H1 (cell line): Measurements from ENCODE around the gene SCYL1. TPM values are rescaled to one million over a fixed set of nuclear protein-coding genes. Genes with fewer than 3 reads are reported as not detected.

Experiments used
- CBX8 ChIP-seq: fragments of 300-800, 300-1000 bp; sonication (generic); IDR thresholded peaks from 2 replicates; pipeline ENCODE4 v1.7.1; 2016; ENCODE audit warnings: low read depth, low read length, borderline replicate concordance
- GABPA ChIP-seq: IDR thresholded peaks from 2 replicates; pipeline ENCODE4 v1.6.1; 2011; ENCODE audit warnings: mild to moderate bottlenecking, low read length, moderate library complexity, borderline replicate concordance; ENCODE audit not compliant: insufficient read depth
- HDAC6 ChIP-seq: IDR thresholded peaks from one replicate; pipeline ENCODE4 v1.7.1; 2012; ENCODE audit warnings: low read depth, mild to moderate bottlenecking, inconsistent platforms, low read length, moderate library complexity
- MAFK ChIP-seq: IDR thresholded peaks from 2 replicates; pipeline ENCODE4 v1.6.1; 2012; ENCODE audit warnings: low read depth, mild to moderate bottlenecking, improper control_type of control experiment, low read length
- RNF2 ChIP-seq: fragments of 200-900, 300-1000 bp; sonication (generic); IDR thresholded peaks from 2 replicates; pipeline ENCODE4 v1.7.1; 2016; ENCODE audit warnings: borderline replicate concordance, low read depth, mild to moderate bottlenecking, antibody characterized with exemption, low read length; ENCODE audit not compliant: poor library complexity, severe bottlenecking; ENCODE audit errors: missing control alignments
- SAP30 ChIP-seq: fragments of 300-600 bp; sonication (generic); IDR thresholded peaks from 2 replicates; pipeline ENCODE4 v1.7.1; 2012; ENCODE audit warnings: low read length, moderate library complexity, mild to moderate bottlenecking, inconsistent platforms; ENCODE audit not compliant: insufficient read depth, insufficient replicate concordance
- SIX5 ChIP-seq: IDR thresholded peaks from 2 replicates; pipeline ENCODE4 v1.6.1; 2011; ENCODE audit warnings: mild to moderate bottlenecking, low read depth, low read length
- SRF ChIP-seq: IDR thresholded peaks from 2 replicates; pipeline ENCODE4 v1.6.1; 2011; ENCODE audit warnings: mild to moderate bottlenecking, low read depth, low read length, moderate library complexity
- TCF12 ChIP-seq: IDR thresholded peaks from 2 replicates; pipeline ENCODE4 v1.6.1; 2011; ENCODE audit warnings: low read depth, mild to moderate bottlenecking, low read length
- polyA plus RNA-seq, 7 experiments: library from polyadenylated mRNA; depleted of rRNA in 3 of 7; stranded (reverse) in 5 of 7; unstranded in 2 of 7; fragments of >200 nt in 5 of 7; fragments of 200-250 nt in 2 of 7; gene quantifications; 1 replicate in 5 of 7; 2 replicates in 1 of 7; 4 replicates in 1 of 7; pipeline versions ENCODE4 v1.2.1 to v1.2.3, GENCODE V29; 2011 to 2013; ENCODE audit warnings: missing spikeins in 2 of 7, mixed read lengths in 2 of 7
- total RNA-seq: library from RNA; stranded (reverse); fragmentation: NEBNext Ultra II Directional; extraction: Animal tissue kit (Norgen Biotek cat#: 25700); gene quantifications from 2 replicates; pipeline ENCODE4 v1.2.1, GENCODE V29; 2021
- TF ChIP-seq, protein P1 (sequence below): fragments of 300-600 bp; sonication (generic); IDR thresholded peaks from 2 replicates; pipeline ENCODE4 v1.7.1; 2012; ENCODE audit warnings: low read length, moderate library complexity, mild to moderate bottlenecking, inconsistent platforms; ENCODE audit not compliant: insufficient replicate concordance

SCYL1 gene
- total and polyA plus RNA-seq, 2 of the 8 experiments (the other 6 are each of a cell fraction or from before 2014, with no cell fraction given), result 59.8 to 77.7 TPM

DNA sequence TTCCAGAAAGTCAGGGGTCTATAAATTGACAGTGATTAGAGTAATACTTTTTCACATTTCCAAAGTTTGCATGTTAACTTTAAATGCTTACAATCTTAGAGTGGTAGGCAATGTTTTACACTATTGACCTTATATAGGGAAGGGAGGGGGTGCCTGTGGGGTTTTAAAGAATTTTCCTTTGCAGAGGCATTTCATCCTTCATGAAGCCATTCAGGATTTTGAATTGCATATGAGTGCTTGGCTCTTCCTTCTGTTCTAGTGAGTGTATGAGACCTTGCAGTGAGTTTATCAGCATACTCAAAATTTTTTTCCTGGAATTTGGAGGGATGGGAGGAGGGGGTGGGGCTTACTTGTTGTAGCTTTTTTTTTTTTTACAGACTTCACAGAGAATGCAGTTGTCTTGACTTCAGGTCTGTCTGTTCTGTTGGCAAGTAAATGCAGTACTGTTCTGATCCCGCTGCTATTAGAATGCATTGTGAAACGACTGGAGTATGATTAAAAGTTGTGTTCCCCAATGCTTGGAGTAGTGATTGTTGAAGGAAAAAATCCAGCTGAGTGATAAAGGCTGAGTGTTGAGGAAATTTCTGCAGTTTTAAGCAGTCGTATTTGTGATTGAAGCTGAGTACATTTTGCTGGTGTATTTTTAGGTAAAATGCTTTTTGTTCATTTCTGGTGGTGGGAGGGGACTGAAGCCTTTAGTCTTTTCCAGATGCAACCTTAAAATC is 20.8 kb upstream of the SCYL1 start (continued):
- TF ChIP-seq MAFK, result peak; percentile 23; the same call in 1 of the 2 replicates
- TF ChIP-seq SRF, result no peak
- TF ChIP-seq GABPA, result no peak
- TF ChIP-seq, protein P1, sequence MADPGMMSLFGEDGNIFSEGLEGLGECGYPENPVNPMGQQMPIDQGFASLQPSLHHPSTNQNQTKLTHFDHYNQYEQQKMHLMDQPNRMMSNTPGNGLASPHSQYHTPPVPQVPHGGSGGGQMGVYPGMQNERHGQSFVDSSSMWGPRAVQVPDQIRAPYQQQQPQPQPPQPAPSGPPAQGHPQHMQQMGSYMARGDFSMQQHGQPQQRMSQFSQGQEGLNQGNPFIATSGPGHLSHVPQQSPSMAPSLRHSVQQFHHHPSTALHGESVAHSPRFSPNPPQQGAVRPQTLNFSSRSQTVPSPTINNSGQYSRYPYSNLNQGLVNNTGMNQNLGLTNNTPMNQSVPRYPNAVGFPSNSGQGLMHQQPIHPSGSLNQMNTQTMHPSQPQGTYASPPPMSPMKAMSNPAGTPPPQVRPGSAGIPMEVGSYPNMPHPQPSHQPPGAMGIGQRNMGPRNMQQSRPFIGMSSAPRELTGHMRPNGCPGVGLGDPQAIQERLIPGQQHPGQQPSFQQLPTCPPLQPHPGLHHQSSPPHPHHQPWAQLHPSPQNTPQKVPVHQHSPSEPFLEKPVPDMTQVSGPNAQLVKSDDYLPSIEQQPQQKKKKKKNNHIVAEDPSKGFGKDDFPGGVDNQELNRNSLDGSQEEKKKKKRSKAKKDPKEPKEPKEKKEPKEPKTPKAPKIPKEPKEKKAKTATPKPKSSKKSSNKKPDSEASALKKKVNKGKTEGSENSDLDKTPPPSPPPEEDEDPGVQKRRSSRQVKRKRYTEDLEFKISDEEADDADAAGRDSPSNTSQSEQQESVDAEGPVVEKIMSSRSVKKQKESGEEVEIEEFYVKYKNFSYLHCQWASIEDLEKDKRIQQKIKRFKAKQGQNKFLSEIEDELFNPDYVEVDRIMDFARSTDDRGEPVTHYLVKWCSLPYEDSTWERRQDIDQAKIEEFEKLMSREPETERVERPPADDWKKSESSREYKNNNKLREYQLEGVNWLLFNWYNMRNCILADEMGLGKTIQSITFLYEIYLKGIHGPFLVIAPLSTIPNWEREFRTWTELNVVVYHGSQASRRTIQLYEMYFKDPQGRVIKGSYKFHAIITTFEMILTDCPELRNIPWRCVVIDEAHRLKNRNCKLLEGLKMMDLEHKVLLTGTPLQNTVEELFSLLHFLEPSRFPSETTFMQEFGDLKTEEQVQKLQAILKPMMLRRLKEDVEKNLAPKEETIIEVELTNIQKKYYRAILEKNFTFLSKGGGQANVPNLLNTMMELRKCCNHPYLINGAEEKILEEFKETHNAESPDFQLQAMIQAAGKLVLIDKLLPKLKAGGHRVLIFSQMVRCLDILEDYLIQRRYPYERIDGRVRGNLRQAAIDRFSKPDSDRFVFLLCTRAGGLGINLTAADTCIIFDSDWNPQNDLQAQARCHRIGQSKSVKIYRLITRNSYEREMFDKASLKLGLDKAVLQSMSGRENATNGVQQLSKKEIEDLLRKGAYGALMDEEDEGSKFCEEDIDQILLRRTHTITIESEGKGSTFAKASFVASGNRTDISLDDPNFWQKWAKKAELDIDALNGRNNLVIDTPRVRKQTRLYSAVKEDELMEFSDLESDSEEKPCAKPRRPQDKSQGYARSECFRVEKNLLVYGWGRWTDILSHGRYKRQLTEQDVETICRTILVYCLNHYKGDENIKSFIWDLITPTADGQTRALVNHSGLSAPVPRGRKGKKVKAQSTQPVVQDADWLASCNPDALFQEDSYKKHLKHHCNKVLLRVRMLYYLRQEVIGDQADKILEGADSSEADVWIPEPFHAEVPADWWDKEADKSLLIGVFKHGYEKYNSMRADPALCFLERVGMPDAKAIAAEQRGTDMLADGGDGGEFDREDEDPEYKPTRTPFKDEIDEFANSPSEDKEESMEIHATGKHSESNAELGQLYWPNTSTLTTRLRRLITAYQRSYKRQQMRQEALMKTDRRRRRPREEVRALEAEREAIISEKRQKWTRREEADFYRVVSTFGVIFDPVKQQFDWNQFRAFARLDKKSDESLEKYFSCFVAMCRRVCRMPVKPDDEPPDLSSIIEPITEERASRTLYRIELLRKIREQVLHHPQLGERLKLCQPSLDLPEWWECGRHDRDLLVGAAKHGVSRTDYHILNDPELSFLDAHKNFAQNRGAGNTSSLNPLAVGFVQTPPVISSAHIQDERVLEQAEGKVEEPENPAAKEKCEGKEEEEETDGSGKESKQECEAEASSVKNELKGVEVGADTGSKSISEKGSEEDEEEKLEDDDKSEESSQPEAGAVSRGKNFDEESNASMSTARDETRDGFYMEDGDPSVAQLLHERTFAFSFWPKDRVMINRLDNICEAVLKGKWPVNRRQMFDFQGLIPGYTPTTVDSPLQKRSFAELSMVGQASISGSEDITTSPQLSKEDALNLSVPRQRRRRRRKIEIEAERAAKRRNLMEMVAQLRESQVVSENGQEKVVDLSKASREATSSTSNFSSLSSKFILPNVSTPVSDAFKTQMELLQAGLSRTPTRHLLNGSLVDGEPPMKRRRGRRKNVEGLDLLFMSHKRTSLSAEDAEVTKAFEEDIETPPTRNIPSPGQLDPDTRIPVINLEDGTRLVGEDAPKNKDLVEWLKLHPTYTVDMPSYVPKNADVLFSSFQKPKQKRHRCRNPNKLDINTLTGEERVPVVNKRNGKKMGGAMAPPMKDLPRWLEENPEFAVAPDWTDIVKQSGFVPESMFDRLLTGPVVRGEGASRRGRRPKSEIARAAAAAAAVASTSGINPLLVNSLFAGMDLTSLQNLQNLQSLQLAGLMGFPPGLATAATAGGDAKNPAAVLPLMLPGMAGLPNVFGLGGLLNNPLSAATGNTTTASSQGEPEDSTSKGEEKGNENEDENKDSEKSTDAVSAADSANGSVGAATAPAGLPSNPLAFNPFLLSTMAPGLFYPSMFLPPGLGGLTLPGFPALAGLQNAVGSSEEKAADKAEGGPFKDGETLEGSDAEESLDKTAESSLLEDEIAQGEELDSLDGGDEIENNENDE, result peak; percentile 17
- TF ChIP-seq RNF2, result no peak
- TF ChIP-seq SIX5, result no peak
- no peak for TF ChIP-seq TCF12
- no peak for TF ChIP-seq SAP30
- TF ChIP-seq HDAC6, result no peak
- no peak for TF ChIP-seq CBX8
